ENCODE results near the gene GPC4. TPM values are rescaled to one million over a fixed set of nuclear protein-coding genes. Genes with fewer than 3 reads are reported as not detected.

The GPC4 gene
- polyA plus RNA-seq, 2 of the 4 experiments (the other 2 are of a cell fraction), result 0.01 to 0.03 TPM

- Histone ChIP-seq H3K27ac (no peak overlapping the region), H3K4me3 (no peak overlapping the region), H3K9me3 (no peaks in the 10 kb centered on the region), H3K4me2 (no peak overlapping the region), H3K4me1 (no peaks in the 10 kb centered on the region)
- ATAC-seq (no peak), DNase-seq (ENCODE audit: low read depth in 1 of 2, low spot score in 1 of 2) (no peak), FAIRE-seq (no peak)
- ChIA-PET POLR2A (no interaction called here), CTCF (no interaction called here)
- TF ChIP-seq USF2 (IDR thresholded peaks at IDR 0.05), result no peak
- TF ChIP-seq CHD2 (IDR thresholded peaks at IDR 0.05; ENCODE audit: low read length, partially characterized antibody), result no peak
- no peak for TF ChIP-seq HOXA7 (CRISPR knock-in tag; IDR thresholded peaks at IDR 0.05)
- TF ChIP-seq CEBPB (IDR thresholded peaks at IDR 0.05), result no peak
- TF ChIP-seq ZFP36 (IDR thresholded peaks at IDR 0.05; ENCODE audit: borderline replicate concordance, partially characterized antibody), result no peak
- no peak for TF ChIP-seq ESRRA (IDR thresholded peaks at IDR 0.05; ENCODE audit: borderline replicate concordance, low read length)
- no peak for TF ChIP-seq CBX2 (IDR thresholded peaks at IDR 0.05; ENCODE audit: borderline replicate concordance, low read depth)
- no peak for TF ChIP-seq RFX5 (IDR thresholded peaks at IDR 0.05)
- no peak for TF ChIP-seq HES2 (IDR thresholded peaks at IDR 0.05)
- TF ChIP-seq PBX3 (IDR thresholded peaks at IDR 0.05), result no peak
- TF ChIP-seq HEYL (CRISPR knock-in tag; IDR thresholded peaks at IDR 0.05), result no peak
- no peak for TF ChIP-seq RNF2 (IDR thresholded peaks at IDR 0.05; ENCODE audit: borderline replicate concordance, low read depth)
- no peak for TF ChIP-seq CTCF (IDR thresholded peaks at IDR 0.05)
- TF ChIP-seq HDAC2 (IDR thresholded peaks at IDR 0.05), result no peak
- TF ChIP-seq RCOR1 (IDR thresholded peaks at IDR 0.05; ENCODE audit: low read depth, low read length), result no peak
- no peak for TF ChIP-seq KDM1A (IDR thresholded peaks at IDR 0.05; ENCODE audit: low read depth)
- no peak for TF ChIP-seq RARB (CRISPR knock-in tag; IDR thresholded peaks at IDR 0.05)
- TF ChIP-seq NPAS2 (CRISPR knock-in tag; IDR thresholded peaks at IDR 0.05; ENCODE audit: borderline replicate concordance), result no peak
- TF ChIP-seq SREBF2 (IDR thresholded peaks at IDR 0.05), result no peak
- no peak for TF ChIP-seq KDM5A (IDR thresholded peaks at IDR 0.05)
- 10% methylated on average over 1 of the region's 1 CpG for WGBS (ENCODE audit: missing lambda C conversion rate)
These were observed 93.8 kb downstream of the GPC4 start for GRCh38 chrX:133321451-133321850.

GRCh38 chrX:133314281-133314680 is 101.0 kb downstream of the GPC4 start:
- CTCF ChIA-PET, result interaction anchor here (0.7 kb wide), 1 partner anchor 24 kb away, joined by 3 read pairs; no protein-coding TSS in a partner anchor
- POLR2A ChIA-PET, result no interaction called here
- no peak for ATAC-seq
- H3K4me1 ChIP-seq, result no peaks in the 10 kb centered on the region
- FAIRE-seq, result no peak
- no peak overlapping the region for H3K27ac ChIP-seq
- H3K9me3 ChIP-seq, result no peaks in the 10 kb centered on the region
- no peak overlapping the region for H3K4me2 ChIP-seq
- DNase-seq (ENCODE audit: low read depth in 1 of 2, low spot score in 1 of 2), result no peak
- no peak overlapping the region for H3K4me3 ChIP-seq
- TF ChIP-seq USF2 (IDR thresholded peaks at IDR 0.05) (no peak), FOSB (CRISPR knock-in tag; IDR thresholded peaks at IDR 0.05) (no peak), RARB (CRISPR knock-in tag; IDR thresholded peaks at IDR 0.05) (no peak), BCL3 (IDR thresholded peaks at IDR 0.05) (no peak), EHMT2 (IDR thresholded peaks at IDR 0.05; ENCODE audit: low read depth) (no peak), JUNB (IDR thresholded peaks at IDR 0.05) (no peak), REST (IDR thresholded peaks at IDR 0.05) (no peak), FOSL2 (IDR thresholded peaks at IDR 0.05) (no peak), FOSL2 (CRISPR knock-in tag; IDR thresholded peaks at IDR 0.05) (no peak), ESRRA (IDR thresholded peaks at IDR 0.05; ENCODE audit: borderline replicate concordance, low read length) (no peak), CHD4 (IDR thresholded peaks at IDR 0.05; ENCODE audit: borderline replicate concordance) (no peak), SREBF2 (IDR thresholded peaks at IDR 0.05) (no peak), SMC3 (IDR thresholded peaks at IDR 0.05) (no peak), TFCP2L1 (CRISPR knock-in tag; IDR thresholded peaks at IDR 0.05) (no peak), HES2 (IDR thresholded peaks at IDR 0.05) (no peak)

All from A549 (cell line).